Stimulated activated effector memory CD8-positive, alpha-beta T cell treated with anti-CD3 and anti-CD28 coated beads, Interleukin-12 subunit alpha, Interleukin-12 subunit beta, amount 100 ng/mL, for 72 hours (primary cell): ENCODE measurements around the gene PNPLA7.
A peak's percentile ranks its signal among the peaks of the same experiment; 100 is the strongest.

Experiments
- ATAC-seq: fragments of 150-1000 bp; cut with Tn5 transposase; 2 replicates; pipeline ENCODE4 v1.10.0; 2021
- DNase-seq, 2 donors: peaks; one replicate each; pipeline ENCODE4 v3.0.0; 2021 to 2022; ENCODE audit warnings: low spot score in 2 of 2
- H3K27ac Mint-ChIP-seq: one replicate; pipeline ENCODE4 v1.8.0; 2022; ENCODE audit warnings: mild to moderate bottlenecking, mixed read lengths
- H3K36me3 Mint-ChIP-seq: one replicate; pipeline ENCODE4 v1.8.0; 2022; ENCODE audit warnings: mild to moderate bottlenecking, mixed read lengths
- H3K4me1 Mint-ChIP-seq: one replicate; pipeline ENCODE4 v1.8.0; 2022; ENCODE audit warnings: mixed read lengths
- H3K4me3 Mint-ChIP-seq: one replicate; pipeline ENCODE4 v1.8.0; 2022; ENCODE audit warnings: mild to moderate bottlenecking, mixed read lengths
- H3K9me3 Mint-ChIP-seq: one replicate; pipeline ENCODE4 v1.8.0; 2022; ENCODE audit warnings: mixed read lengths

Gene PNPLA7

GRCh38 chr9:137431416-137431931 is 118.7 kb downstream of the PNPLA7 start:
- Mint-ChIP-seq H3K4me1 (no peaks in the 10 kb centered on the region), H3K36me3 (no peaks in the 10 kb centered on the region), H3K27ac (no peak overlapping the region), H3K4me3 (no peak overlapping the region), H3K9me3 (no peaks in the 10 kb centered on the region)
- no peak for DNase-seq
- ATAC-seq, result no peak

GRCh38 chr9:137430723-137431415 is 119.3 kb downstream of the PNPLA7 start:
- ATAC-seq (no peak), DNase-seq (no peak)
- H3K4me3 Mint-ChIP-seq, result no peak overlapping the region
- no peaks in the 10 kb centered on the region for H3K9me3 Mint-ChIP-seq
- no peaks in the 10 kb centered on the region for H3K36me3 Mint-ChIP-seq
- no peak overlapping the region for H3K27ac Mint-ChIP-seq
- H3K4me1 Mint-ChIP-seq, result no peaks in the 10 kb centered on the region

- no peak overlapping the region for H3K27ac Mint-ChIP-seq
- no peaks in the 10 kb centered on the region for H3K9me3 Mint-ChIP-seq
- DNase-seq (no peak), ATAC-seq (no peak)
- H3K36me3 Mint-ChIP-seq, result no peaks in the 10 kb centered on the region
- no peaks in the 10 kb centered on the region for H3K4me1 Mint-ChIP-seq
- no peak overlapping the region for H3K4me3 Mint-ChIP-seq
Observed at GRCh38 chr9:137429974-137430722, 120.1 kb downstream of the PNPLA7 start.

- Mint-ChIP-seq H3K9me3 (no peaks in the 10 kb centered on the region), H3K27ac (no peak overlapping the region), H3K36me3 (no peaks in the 10 kb centered on the region), H3K4me3 (no peak overlapping the region), H3K4me1 (peaks cover 4% of the 10 kb centered on the region)
- DNase-seq (no peak), ATAC-seq (no peak)
Observed at GRCh38 chr9:137429546-137429890, 120.7 kb downstream of the PNPLA7 start.

- Mint-ChIP-seq H3K4me1 (peaks cover 6% of the 10 kb centered on the region), H3K4me3 (no peak overlapping the region), H3K9me3 (no peaks in the 10 kb centered on the region), H3K36me3 (no peaks in the 10 kb centered on the region), H3K27ac (no peak overlapping the region)
- DNase-seq (no peak), ATAC-seq (no peak)
Observed at GRCh38 chr9:137428841-137429545, 121.2 kb downstream of the PNPLA7 start.

GRCh38 chr9:137428311-137428630 is 121.9 kb downstream of the PNPLA7 start:
- Mint-ChIP-seq H3K4me3 (no peak overlapping the region), H3K4me1 (peaks cover 6% of the 10 kb centered on the region), H3K27ac (no peak overlapping the region), H3K9me3 (no peaks in the 10 kb centered on the region), H3K36me3 (no peaks in the 10 kb centered on the region)
- ATAC-seq (no peak), DNase-seq (no peak)

- H3K36me3 Mint-ChIP-seq, result no peaks in the 10 kb centered on the region
- H3K4me3 Mint-ChIP-seq, result no peak overlapping the region
- DNase-seq, result no peak
- peaks cover 6% of the 10 kb centered on the region for H3K4me1 Mint-ChIP-seq
- no peak overlapping the region for H3K27ac Mint-ChIP-seq
- no peaks in the 10 kb centered on the region for H3K9me3 Mint-ChIP-seq
- no peak for ATAC-seq
Observed at GRCh38 chr9:137427454-137428310, 122.5 kb downstream of the PNPLA7 start.

- H3K36me3 Mint-ChIP-seq, result no peaks in the 10 kb centered on the region
Observed at GRCh38 chr9:137426018-137426681, 124.1 kb downstream of the PNPLA7 start.

GRCh38 chr9:137423514-137424291 is 126.5 kb downstream of the PNPLA7 start:
- Mint-ChIP-seq H3K36me3 (no peaks in the 10 kb centered on the region), H3K4me3 (peak overlapping the region; percentile 75), H3K9me3 (no peaks in the 10 kb centered on the region), H3K4me1 (peaks cover 12% of the 10 kb centered on the region), H3K27ac (no peak overlapping the region)
- DNase-seq, result no peak
- ATAC-seq, result peak; percentile 67

More at GRCh38 chr9:137426018-137426681, 124.1 kb downstream of the PNPLA7 start:
- Mint-ChIP-seq H3K27ac (no peak overlapping the region), H3K4me3 (no peak overlapping the region), H3K9me3 (no peaks in the 10 kb centered on the region), H3K4me1 (peaks cover 12% of the 10 kb centered on the region)
- ATAC-seq (no peak), DNase-seq (no peak)

- no peaks in the 10 kb centered on the region for H3K36me3 Mint-ChIP-seq
- DNase-seq (peak; percentile 96 to 98), ATAC-seq (peak; percentile 92)
- peak within 1 kb of the TSS; percentile 50 for H3K27ac Mint-ChIP-seq
- H3K9me3 Mint-ChIP-seq, result no peaks in the 10 kb centered on the region
- H3K4me1 Mint-ChIP-seq, result peaks cover 12% of the 10 kb centered on the region
- H3K4me3 Mint-ChIP-seq, result peak within 1 kb of the TSS; percentile 75
Observed at GRCh38 chr9:137422604-137423513, 127.3 kb downstream of the PNPLA7 start, which contains the start of the genes EXD3 and NOXA1. Gene EXD3, minus strand, starts transcription at chr9:137423162. Its CDS starts 27,805 bp downstream, at chr9:137395357. Gene NOXA1, plus strand, starts transcription at chr9:137423393. Its CDS starts 137 bp downstream, at chr9:137423530.

GRCh38 chr9:137421838-137422603 is 128.2 kb downstream of the PNPLA7 start:
- no peak for DNase-seq
- no peaks in the 10 kb centered on the region for H3K36me3 Mint-ChIP-seq
- H3K4me1 Mint-ChIP-seq, result peaks cover 12% of the 10 kb centered on the region
- H3K9me3 Mint-ChIP-seq, result no peaks in the 10 kb centered on the region
- no peak for ATAC-seq
- H3K4me3 Mint-ChIP-seq, result peak overlapping the region; percentile 75
- H3K27ac Mint-ChIP-seq, result peak overlapping the region; percentile 50

GRCh38 chr9:137417161-137418021 is 132.8 kb downstream of the PNPLA7 start:
- DNase-seq, result no peak
- peak; percentile 77 for ATAC-seq
- Mint-ChIP-seq H3K36me3 (no peaks in the 10 kb centered on the region), H3K4me3 (peak overlapping the region; percentile 63), H3K4me1 (peaks cover 4% of the 10 kb centered on the region), H3K9me3 (no peaks in the 10 kb centered on the region), H3K27ac (no peak overlapping the region)
